ENCODE results near the gene PLAC1. TPM values are rescaled to one million over a fixed set of nuclear protein-coding genes. Genes with fewer than 3 reads are reported as not detected.

PLAC1 gene
- total and polyA plus RNA-seq, 3 donors from 2014 or later: 0.81 to 3.0 (median 1.0) TPM

DNA sequence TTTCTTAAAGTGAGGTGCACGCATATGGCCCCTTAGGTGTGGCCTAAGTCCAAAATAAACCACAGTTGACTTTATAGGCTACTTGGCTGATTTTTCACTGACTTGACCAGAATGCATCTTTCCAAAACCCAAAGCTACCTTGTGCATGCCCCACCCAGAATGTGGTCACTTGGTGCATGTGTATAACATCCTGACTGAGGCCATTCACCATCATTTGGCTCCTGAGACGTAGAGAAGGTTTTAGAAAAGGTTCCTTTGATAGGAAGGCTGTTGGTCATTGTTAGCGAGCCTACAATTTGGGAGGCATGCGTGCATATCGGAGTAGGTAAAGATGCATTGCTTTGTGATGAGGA, 84.6 kb downstream of the PLAC1 start:
- TF ChIP-seq, protein P1, sequence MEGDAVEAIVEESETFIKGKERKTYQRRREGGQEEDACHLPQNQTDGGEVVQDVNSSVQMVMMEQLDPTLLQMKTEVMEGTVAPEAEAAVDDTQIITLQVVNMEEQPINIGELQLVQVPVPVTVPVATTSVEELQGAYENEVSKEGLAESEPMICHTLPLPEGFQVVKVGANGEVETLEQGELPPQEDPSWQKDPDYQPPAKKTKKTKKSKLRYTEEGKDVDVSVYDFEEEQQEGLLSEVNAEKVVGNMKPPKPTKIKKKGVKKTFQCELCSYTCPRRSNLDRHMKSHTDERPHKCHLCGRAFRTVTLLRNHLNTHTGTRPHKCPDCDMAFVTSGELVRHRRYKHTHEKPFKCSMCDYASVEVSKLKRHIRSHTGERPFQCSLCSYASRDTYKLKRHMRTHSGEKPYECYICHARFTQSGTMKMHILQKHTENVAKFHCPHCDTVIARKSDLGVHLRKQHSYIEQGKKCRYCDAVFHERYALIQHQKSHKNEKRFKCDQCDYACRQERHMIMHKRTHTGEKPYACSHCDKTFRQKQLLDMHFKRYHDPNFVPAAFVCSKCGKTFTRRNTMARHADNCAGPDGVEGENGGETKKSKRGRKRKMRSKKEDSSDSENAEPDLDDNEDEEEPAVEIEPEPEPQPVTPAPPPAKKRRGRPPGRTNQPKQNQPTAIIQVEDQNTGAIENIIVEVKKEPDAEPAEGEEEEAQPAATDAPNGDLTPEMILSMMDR (IDR thresholded peaks at IDR 0.05): no peak
- TF ChIP-seq POLR2A (IDR thresholded peaks at IDR 0.05): no peak
- H3K36me3 ChIP-seq (ENCODE audit: low read depth, missing control alignments): no peaks in the 10 kb centered on the region
- H3K9me3 ChIP-seq: no peaks in the 10 kb centered on the region
- WGBS, 2 donors: 76 to 79% methylated on average over 5 of the region's 5 CpGs
- no peaks in the 10 kb centered on the region for H3K4me1 ChIP-seq
- intact Hi-C loops (cut with DNase I; ENCODE audit: low total_unique reads): no loop called here
- H3K27me3 ChIP-seq: no peaks in the 10 kb centered on the region
- no peak for DNase-seq
- no peak overlapping the region for H3K4me3 ChIP-seq
- H3K27ac ChIP-seq: no peak overlapping the region

DNA sequence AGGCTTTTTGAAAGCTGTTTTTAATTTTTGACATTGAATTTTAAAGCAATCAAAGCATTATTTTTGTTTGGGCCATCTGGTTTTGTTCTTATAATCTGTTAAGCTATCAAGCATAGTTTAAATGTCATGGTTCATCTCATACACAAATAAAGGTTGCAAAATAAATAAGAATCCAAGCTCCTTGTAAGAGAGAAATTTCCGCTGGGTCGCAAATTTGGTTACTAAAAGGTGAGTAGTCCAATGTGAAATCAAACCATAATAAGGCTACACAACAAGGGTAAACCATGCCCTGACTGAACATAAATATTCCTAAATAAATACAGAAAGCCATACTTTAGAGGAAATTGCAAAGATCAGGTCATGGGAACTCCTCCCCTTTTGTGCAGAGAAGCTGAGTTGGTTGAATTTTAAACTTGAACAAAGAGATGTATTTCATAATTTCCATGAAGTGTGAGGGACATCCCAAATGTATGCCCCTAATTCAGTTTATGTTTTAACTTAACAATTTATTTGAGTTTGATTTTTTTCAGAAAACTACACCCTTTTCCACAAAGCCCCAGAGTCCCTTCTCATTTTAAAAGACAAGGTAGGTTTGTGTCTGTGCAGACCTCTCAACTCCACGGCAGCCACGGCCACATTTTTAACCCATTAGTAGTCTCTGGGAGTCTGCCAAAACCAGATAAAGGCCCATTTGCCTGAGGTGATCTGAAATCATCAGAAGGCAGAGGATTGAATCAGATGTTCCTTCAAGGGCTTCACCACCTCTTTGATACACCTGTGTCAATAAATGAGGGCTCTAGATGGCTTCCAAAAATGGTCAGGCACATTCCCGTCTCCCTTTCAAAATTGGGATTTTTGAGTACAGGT, 85.2 kb downstream of the PLAC1 start:
- no peak for DNase-seq
- no peak for TF ChIP-seq POLR2A (IDR thresholded peaks at IDR 0.05)
- TF ChIP-seq, protein P1 (IDR thresholded peaks at IDR 0.05): no peak
- no peak overlapping the region for H3K27ac ChIP-seq
- no peak overlapping the region for H3K4me3 ChIP-seq
- intact Hi-C loops (cut with DNase I; ENCODE audit: low total_unique reads): no loop called here
- no peaks in the 10 kb centered on the region for H3K27me3 ChIP-seq
- no peaks in the 10 kb centered on the region for H3K4me1 ChIP-seq
- 77 to 83% methylated on average over 5 of the region's 5 CpGs for WGBS, 2 donors
- H3K36me3 ChIP-seq (ENCODE audit: low read depth, missing control alignments): no peaks in the 10 kb centered on the region
- H3K9me3 ChIP-seq: no peaks in the 10 kb centered on the region

DNA sequence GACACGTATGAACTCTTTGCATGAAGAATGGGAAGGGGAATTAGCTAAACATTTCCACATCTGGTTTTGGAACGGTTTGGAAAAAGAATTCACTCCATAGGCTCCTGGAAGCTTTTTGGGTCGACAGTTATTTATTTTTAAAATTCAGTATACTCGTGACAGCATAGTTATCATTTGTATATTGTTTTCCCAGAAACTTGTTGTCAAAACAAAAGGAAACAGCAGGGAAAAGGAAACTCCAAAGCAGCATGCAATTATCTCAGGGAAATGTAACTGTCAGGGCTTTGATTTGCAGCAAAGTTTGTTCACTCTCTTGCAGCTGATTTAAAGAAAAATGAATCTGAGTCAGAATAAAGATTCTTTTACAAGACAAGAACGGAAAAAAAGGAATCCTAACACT, 86.5 kb downstream of the PLAC1 start:
- Histone ChIP-seq H3K9me3 (no peaks in the 10 kb centered on the region), H3K27ac (no peak overlapping the region), H3K4me3 (no peak overlapping the region), H3K4me1 (no peaks in the 10 kb centered on the region), H3K27me3 (no peaks in the 10 kb centered on the region), H3K36me3 (ENCODE audit: low read depth, missing control alignments) (no peaks in the 10 kb centered on the region)
- DNase-seq: no peak
- 22 to 36% methylated on average over 5 of the region's 5 CpGs for WGBS, 2 donors
- intact Hi-C loops (cut with DNase I; ENCODE audit: low total_unique reads): no loop called here
- TF ChIP-seq, protein P1 (IDR thresholded peaks at IDR 0.05): no peak
- TF ChIP-seq POLR2A (IDR thresholded peaks at IDR 0.05): no peak

DNA sequence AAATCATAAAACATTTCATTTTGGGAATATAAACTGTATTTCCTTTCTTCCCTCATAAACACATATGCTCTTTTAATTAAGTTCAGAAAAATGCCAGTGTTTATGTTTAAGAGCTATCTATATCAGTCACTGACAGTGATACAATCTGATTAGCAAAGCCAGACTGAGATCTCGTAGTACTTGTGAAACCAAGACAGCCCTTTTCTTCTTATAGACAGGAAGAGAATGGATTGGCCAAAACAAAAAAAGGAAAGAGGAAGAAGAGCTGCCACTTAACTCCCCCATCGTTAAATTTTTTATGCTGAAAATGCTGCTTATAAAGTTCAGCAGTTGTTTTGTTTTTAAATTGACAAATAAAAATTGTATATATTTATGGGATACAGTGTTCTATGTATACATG, 87.4 kb downstream of the PLAC1 start:
- intact Hi-C loops (cut with DNase I; ENCODE audit: low total_unique reads): no loop called here
- TF ChIP-seq, protein P1 (IDR thresholded peaks at IDR 0.05): no peak
- TF ChIP-seq POLR2A (IDR thresholded peaks at IDR 0.05): no peak
- no peaks in the 10 kb centered on the region for H3K27me3 ChIP-seq
- H3K9me3 ChIP-seq: no peaks in the 10 kb centered on the region
- no peaks in the 10 kb centered on the region for H3K4me1 ChIP-seq
- H3K4me3 ChIP-seq: no peak overlapping the region
- H3K27ac ChIP-seq: no peak overlapping the region
- H3K36me3 ChIP-seq (ENCODE audit: low read depth, missing control alignments): no peaks in the 10 kb centered on the region
- no peak for DNase-seq
- 23 to 35% methylated on average over 2 of the region's 2 CpGs for WGBS, 2 donors

DNA sequence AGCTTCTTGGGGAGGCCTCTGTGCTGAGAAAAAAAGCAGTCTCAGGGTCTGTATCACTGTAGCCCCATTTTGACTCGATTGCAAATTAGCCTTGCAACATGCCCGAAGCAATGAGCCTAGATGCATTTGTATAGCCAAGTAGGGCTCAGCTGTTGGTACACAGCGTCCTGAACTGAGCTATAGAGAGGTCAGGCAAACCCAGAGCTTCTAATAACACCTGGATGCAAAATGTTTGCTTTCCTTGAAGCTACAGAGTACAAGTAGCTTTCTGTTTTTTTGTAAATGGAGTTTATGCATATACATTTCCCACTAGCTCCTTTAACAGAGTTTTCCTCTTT, 87.8 kb downstream of the PLAC1 start:
- no peak for DNase-seq
- intact Hi-C loops (cut with DNase I; ENCODE audit: low total_unique reads): no loop called here
- Histone ChIP-seq H3K4me1 (no peaks in the 10 kb centered on the region), H3K27ac (no peak overlapping the region), H3K36me3 (ENCODE audit: low read depth, missing control alignments) (no peaks in the 10 kb centered on the region), H3K9me3 (no peaks in the 10 kb centered on the region), H3K4me3 (no peak overlapping the region), H3K27me3 (no peaks in the 10 kb centered on the region)
- 45 to 62% methylated on average over 3 of the region's 3 CpGs for WGBS, 2 donors
- TF ChIP-seq POLR2A (IDR thresholded peaks at IDR 0.05): no peak
- TF ChIP-seq, protein P1 (IDR thresholded peaks at IDR 0.05): no peak
